CD4-positive, alpha-beta T cell treated with Interferon alpha-2 for 1 hour (primary cell): Measurements from ENCODE around the gene DST.
A peak's percentile ranks its signal among the peaks of the same experiment; 100 is the strongest.
"Not testable (repeated sequence)": the region's sequence is repeated elsewhere in the genome, so short reads cannot be mapped to it uniquely, and the experiment has no call there.

Experiments used
- DNase-seq, 2 donors: peaks; one replicate each; pipeline ENCODE4 v3.0.0-alpha.2; 2020 to 2022

Gene DST

GRCh38 chr6:56661338-56661737, 18.6 kb upstream of the DST start:
- DNase-seq: not testable (repeated sequence)

- DNase-seq: no peak
Measured at GRCh38 chr6:56660381-56660730, 17.7 kb upstream of the DST start.

DNA sequence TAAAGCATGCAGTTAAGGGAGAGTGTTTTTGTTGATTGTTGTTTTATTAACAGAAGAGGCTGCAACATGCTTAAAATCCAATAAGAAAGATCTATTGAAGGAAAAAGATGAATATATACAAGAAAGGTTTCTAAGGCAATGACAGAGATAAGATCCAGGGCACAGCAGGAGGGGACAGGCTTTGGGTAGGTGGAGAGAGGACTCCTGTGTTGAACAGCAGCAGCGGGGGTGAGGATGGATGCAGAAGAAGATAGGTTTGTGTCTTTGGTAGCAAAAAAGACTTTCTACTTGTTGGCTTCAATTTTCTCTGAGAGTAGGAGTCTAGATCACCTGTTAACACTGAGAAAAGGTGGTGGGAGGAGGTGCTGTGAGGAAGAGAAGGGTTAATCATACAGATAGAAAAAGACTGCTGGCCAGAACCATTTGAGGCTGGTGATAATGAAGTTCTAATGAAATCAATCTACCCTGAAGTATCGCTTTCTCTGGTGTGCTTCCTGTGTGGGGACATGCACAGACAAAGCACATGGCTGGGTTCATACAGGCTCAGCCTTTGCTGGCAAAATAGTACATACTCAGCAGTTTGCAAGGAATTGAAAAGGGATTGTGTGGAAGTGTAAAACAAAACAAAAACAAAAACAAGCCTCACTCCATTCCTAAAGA, 17.2 kb upstream of the DST start:
- DNase-seq: no peak

- DNase-seq: no peak
Measured at GRCh38 chr6:56658326-56658725, 15.6 kb upstream of the DST start.

DNA sequence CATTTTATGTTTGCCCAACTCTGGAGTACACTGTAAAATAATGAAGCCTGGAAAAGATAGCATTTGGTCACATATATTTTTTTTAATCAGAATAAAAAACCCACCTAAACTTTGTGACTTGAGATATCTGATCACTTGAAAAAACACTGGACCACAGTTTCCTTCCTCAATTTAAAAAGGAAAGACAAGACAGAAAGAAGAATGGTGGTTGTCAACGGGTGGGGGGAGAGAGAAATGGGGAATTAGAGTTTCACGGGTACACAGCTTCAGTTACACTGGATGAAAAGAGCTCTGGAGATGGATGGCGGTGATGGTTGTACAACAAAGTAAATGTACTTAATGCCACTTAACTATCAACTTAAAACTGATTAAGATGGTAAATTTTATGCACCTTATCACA, 14.7 kb upstream of the DST start:
- no peak for DNase-seq

- no peak for DNase-seq
Measured at GRCh38 chr6:56656466-56656865, 13.8 kb upstream of the DST start.

DNA sequence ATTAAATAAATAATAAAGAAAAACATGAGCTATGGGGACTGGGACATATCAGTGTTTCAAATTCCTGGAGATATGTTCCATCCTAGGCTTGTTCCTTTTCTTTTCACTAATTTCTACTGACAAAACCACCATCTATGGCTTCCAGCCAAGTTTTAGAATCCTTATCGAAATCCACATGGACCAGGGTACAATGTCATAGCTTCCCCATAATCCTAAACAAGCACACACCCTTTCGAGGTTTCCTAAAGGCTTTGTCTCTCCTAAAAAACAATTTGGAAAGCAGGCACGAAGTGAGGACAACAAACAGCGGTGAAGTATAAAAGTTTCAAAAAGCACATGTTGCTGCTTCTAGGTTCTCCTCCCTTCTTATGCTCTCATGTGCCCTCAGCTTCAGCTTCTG, 13.3 kb upstream of the DST start:
- DNase-seq: no peak

DNA sequence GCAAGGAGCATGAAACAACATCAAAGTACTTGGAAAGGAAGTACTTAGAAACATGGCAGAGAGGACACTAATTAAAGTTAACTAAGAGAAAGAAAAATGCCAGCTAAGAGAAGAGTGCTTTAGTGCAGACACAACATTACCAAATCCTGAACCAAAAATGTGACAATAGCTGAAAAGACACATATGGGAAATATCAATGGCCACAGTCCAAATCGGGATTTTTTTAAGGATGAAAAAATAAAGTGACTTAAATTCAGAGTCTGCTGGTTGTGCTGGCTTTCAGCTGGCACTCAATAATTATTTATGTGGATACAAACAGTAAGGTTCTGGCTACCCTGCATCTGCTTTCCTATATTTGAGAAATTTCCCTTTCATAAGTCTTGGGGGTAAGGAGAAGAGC, 12.6 kb upstream of the DST start:
- DNase-seq: no peak

DNA sequence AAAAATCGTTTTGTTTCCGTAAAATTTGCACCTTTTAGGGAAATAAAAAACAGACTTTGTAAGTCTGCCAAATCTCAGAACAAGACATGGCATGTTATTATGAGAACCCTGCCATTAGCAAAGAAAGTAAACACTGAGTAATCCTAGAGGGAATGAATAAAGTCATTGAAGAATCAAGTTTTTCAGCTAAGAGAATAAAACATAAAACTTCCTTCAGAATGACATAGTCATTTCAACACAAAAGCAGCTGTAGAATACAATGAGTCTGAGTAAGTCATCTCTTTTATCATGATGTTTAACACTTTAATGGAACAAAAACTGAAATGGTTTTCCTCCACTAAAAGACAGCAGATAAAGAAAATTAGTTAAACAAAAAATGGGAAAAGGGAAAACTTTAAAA, 10.3 kb upstream of the DST start:
- no peak for DNase-seq

GRCh38 chr6:56652231-56652630, 9.5 kb upstream of the DST start:
- no peak for DNase-seq

DNA sequence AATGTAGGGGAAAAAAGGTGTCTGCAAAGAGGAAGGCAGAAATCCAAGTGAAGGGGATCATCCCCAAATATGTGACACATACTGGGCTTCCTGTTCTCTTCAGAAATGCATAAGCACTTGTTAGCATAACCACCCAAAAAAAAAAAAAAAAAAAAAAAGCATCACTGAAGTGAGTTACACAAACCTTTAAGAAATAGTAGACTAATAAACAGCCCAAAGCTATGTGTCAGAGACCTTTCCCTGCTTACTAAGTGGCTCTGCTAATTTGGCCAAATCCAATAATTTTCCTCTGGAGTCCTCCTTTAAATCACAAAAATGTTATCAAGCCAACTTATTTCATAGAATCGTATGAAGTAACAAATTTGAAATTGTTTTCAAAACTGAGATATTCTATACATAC, 7.5 kb upstream of the DST start:
- DNase-seq: no peak

GRCh38 chr6:56649782-56650181, 7.1 kb upstream of the DST start:
- no peak for DNase-seq

GRCh38 chr6:56649053-56649769, 6.5 kb upstream of the DST start:
- DNase-seq: no peak

- no peak for DNase-seq
Measured at GRCh38 chr6:56647172-56647762, 4.6 kb upstream of the DST start.

GRCh38 chr6:56644366-56644765, 1.7 kb upstream of the DST start:
- no peak for DNase-seq

- no peak for DNase-seq
Measured at GRCh38 chr6:56643379-56644089, 845 bp upstream of the DST start.

- DNase-seq: no peak
Measured at GRCh38 chr6:56640374-56640773, 2.3 kb downstream of the DST start.

- DNase-seq: no peak
Measured at GRCh38 chr6:56638760-56639159, 3.9 kb downstream of the DST start.

DNA sequence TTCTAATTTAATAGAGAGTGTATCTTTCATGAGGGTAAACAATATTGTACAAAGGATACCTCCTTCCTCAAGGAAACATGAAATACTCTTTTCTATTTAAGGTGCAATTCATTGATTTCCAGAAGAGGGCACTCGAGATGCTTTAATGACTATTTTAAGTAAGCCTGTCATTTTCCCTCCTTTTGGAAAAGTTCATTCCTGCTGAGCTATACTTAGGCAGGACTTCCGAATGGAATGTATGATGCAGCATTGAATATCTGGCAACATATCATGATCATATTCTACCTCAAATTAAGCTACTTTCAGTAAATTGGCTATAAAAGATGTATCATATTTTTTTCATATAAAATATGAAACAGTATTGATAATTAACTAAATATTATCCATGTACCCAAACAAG, 5.0 kb downstream of the DST start:
- peak in 1 of 2 donors; percentile 3 for DNase-seq

- no peak for DNase-seq
Measured at GRCh38 chr6:56628105-56628504, 14.6 kb downstream of the DST start.

DNA sequence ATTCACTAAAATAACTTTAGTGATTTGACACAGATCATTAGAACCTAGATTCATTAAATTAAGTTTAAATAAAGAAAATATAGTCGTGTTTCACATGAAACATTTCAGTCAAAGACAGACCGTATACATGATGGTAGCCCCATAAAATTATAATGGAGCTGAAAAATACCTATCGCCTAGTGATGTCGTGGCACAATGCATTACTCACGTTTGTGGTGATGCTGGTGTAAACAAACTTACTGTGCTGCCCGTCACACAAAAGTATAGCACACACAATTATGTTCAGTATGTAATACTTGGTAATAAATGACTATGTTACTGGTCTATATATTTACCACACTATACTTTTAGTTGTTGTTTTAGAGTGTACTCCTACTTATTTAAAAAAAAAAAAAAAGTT, 17.3 kb downstream of the DST start:
- DNase-seq: no peak

GRCh38 chr6:56624728-56625069, 18.0 kb downstream of the DST start:
- DNase-seq: no peak

DNA sequence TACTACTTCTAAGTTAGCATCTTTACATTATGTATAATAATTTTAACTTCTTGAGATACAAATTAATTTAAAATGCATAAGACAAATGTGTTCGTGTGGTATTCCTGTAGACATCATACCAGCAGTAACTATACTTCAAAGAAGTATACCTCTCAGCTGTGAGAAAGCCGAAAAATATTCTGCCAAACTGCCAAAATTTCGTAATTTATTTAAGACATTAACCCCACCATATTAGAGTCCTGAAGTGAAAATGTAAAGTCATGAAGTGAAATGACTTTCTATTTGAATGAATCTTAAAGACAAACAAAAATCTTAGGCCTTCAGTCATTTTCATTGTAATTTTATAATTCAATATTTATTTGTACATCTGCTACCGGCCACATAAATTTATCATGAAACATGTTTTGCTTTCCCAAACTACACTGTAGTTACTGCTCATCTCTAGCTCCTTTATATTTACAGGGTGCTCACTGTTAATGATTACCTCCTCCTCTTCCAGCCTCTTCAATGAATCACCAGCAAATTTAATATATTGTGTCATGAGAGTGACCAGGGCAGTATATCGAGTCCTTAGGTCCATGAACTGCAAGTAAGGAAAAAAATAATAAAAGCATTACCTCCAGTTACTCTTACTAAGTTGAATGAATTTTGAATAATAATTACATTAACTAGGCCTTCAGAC, 18.5 kb downstream of the DST start:
- no peak for DNase-seq
